HG02623 (cell line): Measurements from ENCODE around the gene RIMS4.
"Not testable (repeated sequence)": the region's sequence is repeated elsewhere in the genome, so short reads cannot be mapped to it uniquely, and the experiment has no call there.

Source experiments
- ATAC-seq: cut with Tn5 transposase; IDR thresholded peaks from one replicate; pipeline ENCODE4 v1.9.1; 2021; ENCODE audit warnings: moderate library complexity; ENCODE audit not compliant: unreplicated experiment

The RIMS4 gene

DNA sequence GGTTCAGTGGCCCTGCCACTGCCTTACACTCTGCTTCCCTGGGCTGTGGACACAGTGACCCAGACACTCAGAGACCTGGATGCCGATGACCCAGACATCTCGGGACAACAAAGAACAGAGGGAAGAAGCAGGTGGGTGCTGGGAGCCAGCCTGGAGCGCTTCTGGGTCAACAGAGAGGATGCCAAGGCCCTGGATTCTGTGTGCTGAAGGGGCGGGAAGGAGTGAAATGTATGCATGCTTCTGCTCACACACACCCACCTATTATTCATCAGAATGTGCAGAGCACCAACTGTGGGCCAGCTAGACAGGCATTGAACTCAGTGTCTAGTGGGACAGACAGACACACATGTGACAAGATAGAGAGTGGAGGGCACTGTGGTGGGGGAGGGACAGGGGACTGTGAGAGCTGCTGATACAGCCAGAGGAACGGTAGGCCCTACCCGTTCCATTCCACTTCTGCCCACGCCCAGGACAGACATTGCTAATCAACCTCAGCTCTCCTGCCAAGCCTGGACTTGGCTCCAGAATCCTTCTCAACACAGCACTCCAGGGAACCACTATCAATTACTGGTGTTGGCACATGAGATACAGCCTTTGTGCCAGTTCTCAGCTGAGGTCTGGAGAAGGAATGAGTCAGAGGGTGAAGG, 44.5 kb downstream of the RIMS4 start:
- ATAC-seq, result no peak

DNA sequence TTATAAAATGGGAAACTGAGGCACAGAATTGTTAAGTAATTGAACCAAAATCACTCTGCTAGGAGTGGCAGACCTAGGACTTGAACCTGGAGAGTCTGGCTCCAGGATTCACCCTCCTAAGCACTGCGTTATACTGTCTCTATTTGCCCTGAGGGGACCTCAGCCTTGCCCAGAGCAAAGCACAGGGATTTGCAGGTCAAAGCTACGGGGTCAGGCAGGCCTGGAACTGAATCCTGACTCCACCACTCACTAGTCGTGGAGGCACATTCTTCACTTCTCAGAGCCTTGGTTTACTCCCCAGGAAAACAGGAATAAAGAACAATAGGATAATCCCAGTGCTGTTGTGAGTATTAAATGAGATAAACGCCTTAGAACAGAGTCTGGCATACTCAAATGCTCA, 45.3 kb downstream of the RIMS4 start:
- no peak for ATAC-seq

DNA sequence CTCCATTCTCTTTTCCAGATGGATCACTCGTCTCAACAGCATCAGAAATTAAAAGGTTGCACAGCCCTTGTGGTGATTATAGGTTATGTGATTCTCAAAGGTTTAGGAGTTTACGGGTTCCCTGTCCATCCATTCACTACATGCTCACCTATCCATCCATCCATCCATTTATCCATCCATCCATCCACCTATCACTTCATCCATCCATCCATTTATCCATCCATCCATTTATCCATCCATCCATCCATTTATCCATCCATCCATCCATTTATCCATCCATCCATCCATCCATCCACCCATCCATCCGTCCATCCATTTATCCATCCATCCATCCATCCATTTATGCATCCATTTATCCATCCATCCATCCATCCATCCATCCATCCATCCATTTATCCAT, 46.5 kb downstream of the RIMS4 start:
- ATAC-seq, result not testable (repeated sequence)

DNA sequence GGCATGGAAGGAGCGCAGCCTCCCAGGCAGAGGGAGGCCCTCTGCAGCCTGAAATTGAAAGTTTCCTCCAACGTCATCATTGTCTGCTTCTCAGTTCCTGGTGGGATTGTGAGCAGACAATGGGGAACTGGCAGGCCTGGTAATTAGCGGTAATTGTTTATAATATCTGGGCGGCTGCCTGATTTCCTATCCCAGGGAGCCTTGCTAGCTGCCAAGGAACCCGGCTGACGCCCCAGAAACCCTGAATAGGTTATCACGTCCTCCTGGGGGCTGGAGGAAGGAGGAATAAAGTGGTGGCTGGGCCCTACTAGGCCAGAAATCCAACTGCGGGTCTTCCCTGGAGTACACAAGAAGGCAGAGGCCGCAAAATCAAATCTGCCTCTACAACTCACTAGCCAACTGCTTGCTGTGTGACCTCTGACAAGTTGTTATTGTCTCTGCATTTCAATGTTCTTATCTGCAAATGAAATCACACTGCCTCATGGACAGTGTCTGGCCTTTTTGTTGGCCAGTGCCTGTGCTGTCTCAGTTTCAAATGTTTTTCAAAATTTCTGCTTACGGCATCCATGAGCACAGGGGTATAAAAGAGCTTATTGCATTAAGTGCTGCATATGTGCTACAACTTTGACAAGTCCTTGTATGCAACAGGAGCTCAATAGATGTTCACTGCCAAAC, 47.7 kb downstream of the RIMS4 start:
- no peak for ATAC-seq

DNA sequence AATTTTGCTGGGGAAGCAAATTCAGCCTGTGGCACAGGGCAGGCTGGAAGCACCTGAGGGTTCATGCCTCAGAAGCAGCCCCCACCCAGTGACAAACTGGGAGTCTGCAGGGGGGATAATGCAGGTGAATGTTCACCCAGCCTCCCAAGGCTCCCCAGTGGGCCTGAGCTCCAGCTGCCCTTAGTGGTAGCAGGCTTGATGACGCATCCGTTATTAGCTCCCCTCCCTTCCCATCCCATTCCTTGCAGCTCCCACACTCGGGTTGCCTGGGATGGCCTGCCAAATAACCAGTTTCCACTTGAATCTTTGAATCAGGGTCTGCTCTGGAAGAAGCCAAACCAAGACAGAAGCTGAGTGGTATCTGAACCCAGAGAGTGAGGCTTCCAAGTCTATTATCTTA, 48.9 kb downstream of the RIMS4 start:
- no peak for ATAC-seq

DNA sequence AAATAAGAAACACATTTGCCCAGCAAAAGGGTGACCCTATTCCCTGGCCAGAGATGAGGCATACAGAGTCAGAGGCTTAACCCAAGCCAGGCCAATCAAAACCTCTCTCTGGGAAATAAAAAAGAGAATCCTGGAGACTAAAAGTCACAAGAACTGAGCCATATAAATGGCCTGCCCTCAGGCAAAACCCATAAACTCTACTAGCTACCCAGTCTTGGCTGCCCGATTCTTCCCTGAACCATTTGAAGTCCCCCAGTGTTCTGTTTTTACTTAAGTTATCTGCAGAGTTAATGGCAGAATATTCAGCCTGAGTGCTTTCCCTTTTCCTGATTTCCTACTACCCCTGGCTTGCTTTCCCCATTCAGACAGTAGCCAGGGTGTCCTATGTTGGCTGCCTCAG, 50.8 kb downstream of the RIMS4 start:
- no peak for ATAC-seq

DNA sequence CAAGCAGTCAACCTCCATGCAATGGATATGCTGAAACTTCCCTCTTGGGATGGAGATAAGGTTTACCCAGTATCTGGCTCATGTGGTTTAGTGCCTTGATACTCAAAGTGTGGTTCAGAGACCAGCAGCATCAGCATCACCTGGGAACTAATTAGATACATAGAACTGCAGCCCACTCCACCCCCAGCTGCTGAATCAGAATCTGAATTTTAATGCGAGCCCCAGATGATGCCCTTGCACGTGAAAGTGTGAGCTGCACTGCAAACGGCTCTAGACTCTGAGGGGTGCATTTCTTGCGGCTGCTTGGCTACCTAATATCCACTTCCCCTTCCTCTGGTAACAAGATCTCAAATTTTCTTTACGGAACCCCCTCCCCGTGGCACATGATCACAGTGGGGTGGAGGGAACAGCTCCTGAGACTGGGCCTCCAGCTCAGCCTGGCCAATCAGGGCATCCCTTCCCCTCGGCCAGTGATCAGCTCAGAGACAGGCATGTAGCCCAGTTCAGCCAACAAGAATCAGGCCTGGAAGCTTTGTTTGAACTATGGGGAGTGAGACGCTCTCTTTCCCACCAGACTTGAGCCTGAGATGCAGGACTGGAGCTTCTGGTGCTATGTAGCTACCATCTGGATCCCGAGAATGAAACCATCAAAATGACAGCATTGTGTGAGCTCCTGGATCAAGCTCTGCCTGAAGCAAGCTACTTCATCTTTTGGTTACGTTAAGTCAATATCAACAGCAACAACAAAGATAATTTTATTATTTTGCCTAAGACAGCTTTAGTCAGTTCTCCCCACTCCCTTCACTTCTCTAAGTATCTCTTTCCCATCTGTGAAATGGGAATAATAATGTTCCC, 51.9 kb downstream of the RIMS4 start:
- no peak for ATAC-seq

DNA sequence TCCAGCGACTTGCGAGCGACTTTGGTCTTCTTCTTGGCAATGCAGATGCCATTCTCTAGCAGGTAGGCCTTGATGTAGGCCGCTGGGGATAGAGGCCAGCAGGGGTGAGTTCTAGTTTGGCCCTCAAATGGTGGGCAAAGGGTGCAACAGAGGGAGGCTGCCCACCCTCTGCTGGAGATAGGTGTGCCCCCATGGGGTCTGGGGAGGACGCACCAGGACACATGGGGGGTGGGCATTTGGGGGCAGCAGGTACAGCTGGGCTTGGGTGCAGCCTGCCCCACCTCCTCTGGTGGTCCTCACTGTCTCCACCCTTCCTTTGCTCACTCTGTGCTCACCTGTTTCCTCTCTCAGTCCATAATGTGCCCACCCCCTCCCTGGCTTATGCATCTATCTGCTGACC, 53.4 kb downstream of the RIMS4 start:
- no peak for ATAC-seq

DNA sequence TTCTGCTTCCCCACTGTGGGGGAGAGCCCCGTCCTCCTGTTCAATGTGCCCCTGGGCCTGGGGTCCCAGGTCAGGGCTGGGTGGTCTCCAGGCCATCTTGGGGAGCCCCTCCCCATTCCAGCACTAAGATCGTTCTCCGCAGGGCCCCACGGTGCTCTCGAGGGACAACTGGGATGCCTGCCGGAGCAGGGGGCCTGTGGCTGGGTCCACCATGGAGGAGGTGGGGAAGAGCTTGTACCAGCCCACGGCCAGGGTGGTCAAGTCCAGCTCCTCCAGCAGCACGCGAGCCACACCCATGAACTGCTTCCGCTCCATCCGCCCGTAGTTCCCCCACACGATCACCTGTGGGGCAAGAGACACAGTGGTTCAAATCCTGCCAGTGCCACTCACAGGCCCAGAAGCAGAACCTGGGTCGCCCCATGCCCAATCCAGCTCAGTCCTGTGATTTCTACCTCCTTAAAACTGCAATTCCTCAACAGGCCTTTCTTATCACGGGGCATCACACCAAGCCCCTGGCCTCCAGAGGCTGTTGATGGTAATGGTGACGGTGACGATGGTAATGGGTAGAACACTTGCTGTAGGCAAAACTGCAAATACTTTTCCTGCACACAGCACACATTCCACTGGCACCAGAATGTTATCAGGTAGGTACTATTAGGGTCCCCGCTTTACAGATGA, 54.2 kb downstream of the RIMS4 start:
- ATAC-seq, result no peak

DNA sequence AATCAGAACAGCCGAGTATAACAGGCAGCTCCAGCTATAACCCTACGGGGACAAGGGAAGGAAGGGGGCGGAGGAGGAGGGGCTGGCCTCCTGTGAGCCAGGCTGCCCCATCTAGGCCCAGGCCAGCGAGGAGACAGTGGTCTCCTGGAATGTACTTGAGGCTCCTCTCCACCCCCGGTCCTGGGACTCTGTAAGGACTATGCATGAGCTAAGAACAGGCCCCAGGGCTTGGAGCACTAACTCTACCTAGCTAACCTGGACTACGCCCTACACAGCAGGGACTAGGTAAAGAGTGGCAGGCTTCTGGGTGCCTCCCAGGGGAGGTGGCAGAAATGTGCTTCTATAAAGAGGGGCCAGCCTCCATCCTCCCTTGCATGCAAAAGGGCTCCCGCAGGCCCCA, 55.8 kb downstream of the RIMS4 start:
- no peak for ATAC-seq

DNA sequence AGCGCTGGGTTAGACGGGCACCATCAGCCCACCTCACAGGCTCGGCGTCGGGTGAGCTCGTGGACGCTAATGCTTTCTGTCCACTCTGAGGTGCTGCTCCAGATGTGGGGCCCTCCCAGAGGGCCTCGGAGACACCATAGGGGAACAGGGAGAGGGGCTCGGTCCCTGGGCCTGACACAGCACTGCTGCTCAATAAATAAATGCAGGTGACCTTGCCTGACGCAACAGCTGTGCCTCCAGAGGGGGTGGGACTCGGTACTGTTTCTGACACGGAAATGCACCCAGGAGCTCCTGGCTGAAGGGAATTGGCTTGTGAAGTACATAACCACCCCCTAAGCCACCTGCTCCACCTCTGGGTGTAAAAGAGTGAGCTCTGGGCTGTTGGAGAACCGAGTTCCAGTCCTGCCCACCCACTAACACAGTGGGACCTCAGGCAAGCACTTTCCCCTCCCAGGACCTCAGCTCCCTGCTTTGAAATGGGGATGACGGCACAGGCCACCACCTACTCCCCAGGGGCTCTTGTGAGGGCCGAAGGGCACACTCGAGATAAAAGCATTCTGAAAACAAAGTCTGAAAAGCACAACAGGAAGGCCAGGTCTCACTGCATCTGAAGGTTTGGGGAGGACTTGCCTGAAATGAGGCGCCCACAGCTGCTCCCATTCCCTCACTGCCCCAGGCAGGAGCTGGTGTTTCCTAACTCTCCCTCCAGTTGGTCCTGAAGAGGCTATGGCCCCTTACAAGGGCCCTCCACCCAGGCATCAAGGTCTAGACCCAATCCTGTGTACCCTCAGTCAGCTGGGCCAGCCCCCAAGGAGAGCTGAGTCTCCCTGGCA, 58.0 kb downstream of the RIMS4 start:
- ATAC-seq, result no peak

DNA sequence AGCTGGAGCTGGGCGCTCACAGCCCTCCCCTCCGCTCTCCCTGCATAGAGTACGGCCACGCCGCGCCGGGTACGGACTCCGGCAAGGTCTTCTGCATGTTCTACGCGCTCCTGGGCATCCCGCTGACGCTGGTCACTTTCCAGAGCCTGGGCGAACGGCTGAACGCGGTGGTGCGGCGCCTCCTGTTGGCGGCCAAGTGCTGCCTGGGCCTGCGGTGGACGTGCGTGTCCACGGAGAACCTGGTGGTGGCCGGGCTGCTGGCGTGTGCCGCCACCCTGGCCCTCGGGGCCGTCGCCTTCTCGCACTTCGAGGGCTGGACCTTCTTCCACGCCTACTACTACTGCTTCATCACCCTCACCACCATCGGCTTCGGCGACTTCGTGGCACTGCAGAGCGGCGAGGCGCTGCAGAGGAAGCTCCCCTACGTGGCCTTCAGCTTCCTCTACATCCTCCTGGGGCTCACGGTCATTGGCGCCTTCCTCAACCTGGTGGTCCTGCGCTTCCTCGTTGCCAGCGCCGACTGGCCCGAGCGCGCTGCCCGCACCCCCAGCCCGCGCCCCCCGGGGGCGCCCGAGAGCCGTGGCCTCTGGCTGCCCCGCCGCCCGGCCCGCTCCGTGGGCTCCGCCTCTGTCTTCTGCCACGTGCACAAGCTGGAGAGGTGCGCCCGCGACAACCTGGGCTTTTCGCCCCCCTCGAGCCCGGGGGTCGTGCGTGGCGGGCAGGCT, 60.1 kb downstream of the RIMS4 start:
- no peak for ATAC-seq

DNA sequence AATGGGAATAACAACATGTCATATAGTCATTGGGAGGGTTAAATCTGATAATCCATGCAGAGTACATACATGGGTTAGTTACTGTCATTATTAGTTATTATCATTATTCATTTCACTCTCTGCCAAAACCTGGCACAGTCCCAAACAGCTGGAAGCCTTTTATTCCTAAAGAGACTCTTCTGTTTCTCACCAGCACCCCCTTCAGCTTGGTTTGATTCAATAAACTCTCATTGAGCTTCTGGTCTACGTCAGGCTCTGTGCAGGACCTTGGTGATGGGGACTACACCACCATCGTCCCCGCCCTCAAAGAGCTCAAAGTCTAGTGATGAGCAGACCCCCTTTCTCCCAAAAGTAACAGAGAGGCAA, 62.4 kb downstream of the RIMS4 start:
- no peak for ATAC-seq

DNA sequence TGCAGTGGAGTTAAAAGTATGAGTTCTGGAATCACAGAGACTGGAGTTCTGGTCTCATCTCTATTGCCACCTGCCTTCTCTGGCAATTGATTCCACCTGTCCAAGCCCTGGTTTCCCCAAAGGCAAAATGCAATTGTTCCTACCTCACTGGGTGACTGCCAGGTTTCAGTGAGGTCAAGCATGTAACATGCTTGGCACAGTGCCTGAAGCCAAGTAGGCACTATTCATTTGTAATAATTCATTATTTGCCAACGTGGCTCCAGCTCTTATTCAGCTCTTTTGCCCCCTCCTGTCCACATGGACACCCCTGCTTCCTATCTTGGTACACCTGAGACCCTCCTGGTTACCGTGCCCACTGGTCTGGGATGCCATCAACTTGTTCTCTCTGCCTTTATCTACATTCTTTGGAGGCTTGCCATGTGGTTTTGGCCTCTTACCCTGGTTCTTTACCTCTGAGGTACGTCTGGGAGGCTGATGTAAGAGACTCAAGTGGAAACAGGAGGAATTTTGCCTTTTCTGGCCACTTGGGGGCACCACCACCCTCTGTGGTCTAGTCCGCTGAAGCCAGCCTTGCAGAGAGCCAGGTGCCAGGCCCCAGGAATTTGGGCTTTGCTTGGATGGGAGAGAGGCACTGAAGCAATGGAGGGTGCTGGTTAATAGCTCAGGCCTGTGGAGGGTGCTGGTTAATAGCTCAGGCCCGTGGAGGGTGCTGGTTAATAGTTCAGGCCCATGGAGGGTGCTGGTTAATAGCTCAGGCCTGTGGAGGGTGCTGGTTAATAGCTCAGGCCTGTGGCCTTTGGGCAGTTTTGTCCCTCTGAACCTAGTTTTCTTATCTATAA, 63.0 kb downstream of the RIMS4 start:
- no peak for ATAC-seq

DNA sequence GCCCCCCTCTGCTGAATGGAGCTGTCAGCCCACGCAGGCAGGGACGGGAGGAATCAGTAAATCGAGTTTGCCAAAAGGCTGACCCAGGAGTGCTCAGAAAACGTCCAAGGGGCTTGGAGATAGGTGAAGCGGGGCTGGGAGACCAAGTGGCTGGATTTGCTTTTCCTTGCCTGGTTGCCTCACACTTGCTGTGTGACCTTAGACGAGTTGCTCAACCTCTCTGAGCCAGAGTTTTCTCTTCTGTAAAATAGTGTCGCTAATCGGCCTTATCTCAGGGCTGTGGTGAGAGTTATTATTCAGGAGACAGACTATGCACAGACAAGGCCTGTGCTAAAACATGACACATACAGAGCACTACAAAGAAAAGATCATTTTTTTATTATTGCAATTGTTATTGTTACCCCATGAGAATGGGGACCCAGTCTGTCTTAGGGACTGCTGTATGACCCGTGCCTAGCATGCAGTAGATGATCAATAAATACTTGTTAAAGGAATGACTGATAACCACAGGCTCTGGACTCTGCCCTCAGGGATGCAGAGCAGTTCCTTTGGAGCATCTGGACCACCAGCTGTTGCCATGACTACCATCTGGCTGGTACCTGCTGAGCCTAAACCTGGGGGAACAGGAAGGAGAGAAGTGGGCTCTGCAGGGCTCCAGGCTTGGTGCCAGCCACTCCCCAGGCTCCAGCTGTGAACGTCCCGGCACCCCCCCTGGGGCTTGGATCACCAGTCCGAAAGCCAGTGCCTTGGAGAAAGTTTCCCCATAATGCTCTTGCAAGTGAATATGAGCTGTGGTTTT, 63.8 kb downstream of the RIMS4 start:
- no peak for ATAC-seq

DNA sequence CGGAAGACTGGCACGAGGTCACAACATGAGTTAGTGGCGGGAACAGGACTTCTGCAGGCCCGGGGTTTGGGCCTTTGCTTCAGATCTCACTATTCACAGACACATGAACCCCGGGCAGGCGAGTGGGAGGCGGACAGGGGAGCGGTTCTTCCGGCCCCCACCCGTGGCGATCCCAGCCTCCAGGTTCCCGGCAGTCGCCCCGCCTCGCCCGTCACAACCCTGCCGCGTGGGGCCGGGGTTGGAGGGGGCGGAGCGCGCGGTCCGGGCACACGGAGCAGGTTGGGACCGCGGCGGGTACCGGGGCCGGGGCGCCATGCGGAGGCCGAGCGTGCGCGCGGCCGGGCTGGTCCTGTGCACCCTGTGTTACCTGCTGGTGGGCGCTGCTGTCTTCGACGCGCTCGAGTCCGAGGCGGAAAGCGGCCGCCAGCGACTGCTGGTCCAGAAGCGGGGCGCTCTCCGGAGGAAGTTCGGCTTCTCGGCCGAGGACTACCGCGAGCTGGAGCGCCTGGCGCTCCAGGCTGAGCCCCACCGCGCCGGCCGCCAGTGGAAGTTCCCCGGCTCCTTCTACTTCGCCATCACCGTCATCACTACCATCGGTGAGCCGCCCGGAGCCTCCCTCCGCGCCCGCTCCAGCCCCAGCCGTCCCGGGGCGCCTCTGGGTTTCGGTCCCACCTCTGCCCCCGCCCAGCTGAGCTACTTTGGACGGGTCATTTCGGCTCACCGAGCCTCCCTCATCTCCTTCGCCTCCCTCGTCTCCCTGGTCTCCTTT, 64.6 kb downstream of the RIMS4 start, which contains the start of gene KCNK15:
Gene KCNK15 (plus strand): TSS at position 268 of the 769 bp plus-strand sequence. CDS start 46 bp downstream, at position 314.
- ATAC-seq, result no peak

DNA sequence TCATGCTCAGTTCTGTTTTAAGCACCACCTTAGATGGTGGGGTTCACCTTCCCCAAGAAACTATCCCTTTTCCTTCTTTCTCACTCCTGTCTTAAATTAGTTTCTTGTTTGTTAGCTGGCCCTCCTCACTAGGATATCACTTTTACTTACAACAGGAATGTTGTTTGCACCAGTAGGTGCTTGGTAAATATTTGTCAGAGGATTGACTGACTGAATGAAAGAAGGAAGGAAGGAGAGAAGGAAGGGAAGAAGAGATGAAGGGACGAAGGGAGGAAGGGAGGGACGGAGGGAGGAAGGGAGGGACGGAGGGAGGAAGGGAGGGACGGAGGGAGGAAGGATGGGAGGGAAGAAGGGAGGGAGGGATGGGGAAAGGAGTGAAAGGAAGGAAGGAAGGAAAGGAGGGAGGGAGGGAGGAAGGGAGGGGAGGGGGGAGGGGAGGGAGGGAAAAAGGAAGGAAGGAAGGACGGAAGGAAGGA, 65.2 kb downstream of the RIMS4 start:
- no peak for ATAC-seq
